GM23338 (cell line): ENCODE data around the gene TTLL3. TPM values are rescaled to one million over a fixed set of nuclear protein-coding genes. Genes with fewer than 3 reads are reported as not detected.
"Not testable (repeated sequence)": the region's sequence is repeated elsewhere in the genome, so short reads cannot be mapped to it uniquely, and the experiment has no call there.

Experiments
- ATAC-seq: fragments of 200-7000 bp; cut with Tn5 transposase; 3 replicates; pipeline ENCODE4 v1.9.1; 2020
- DNase-seq: peaks from one replicate; pipeline ENCODE4 v3.0.0-alpha.2; 2015; ENCODE audit warnings: low spot score
- H2AFZ ChIP-seq: fragments of 200-600 bp; sonication (generic); 2 replicates; pipeline ENCODE4 v1.8.0; 2016; ENCODE audit warnings: antibody characterized with exemption, mild to moderate bottlenecking, moderate library complexity
- H3F3A ChIP-seq: fragments of 200-600 bp; sonication (generic); replicated peaks from 2 replicates; pipeline ENCODE4 v1.8.0; 2017; ENCODE audit warnings: antibody characterized with exemption, mixed run types, low read depth
- H3K27ac ChIP-seq: fragments of 200-600 bp; sonication (generic); 2 replicates; pipeline ENCODE4 v1.6.1; 2016; ENCODE audit warnings: low read depth
- H3K27me3 ChIP-seq: fragments of 200-600 bp; sonication (generic); 2 replicates; pipeline ENCODE4 v1.8.0; 2016; ENCODE audit warnings: mild to moderate bottlenecking, mixed run types, moderate library complexity; ENCODE audit not compliant: insufficient read depth
- H3K36me3 ChIP-seq: fragments of 200-600 bp; sonication (generic); 2 replicates; pipeline ENCODE4 v1.8.0; 2016; ENCODE audit warnings: mild to moderate bottlenecking; ENCODE audit not compliant: insufficient read depth
- H3K4me1 ChIP-seq: fragments of 200-600 bp; sonication (generic); 2 replicates; pipeline ENCODE4 v1.8.0; 2016; ENCODE audit warnings: mild to moderate bottlenecking, moderate library complexity; ENCODE audit not compliant: insufficient read depth
- H3K4me2 ChIP-seq: fragments of 200-600 bp; sonication (generic); 2 replicates; pipeline ENCODE4 v1.7.1; 2017; ENCODE audit warnings: mixed run types
- H3K4me3 ChIP-seq: fragments of 200-600 bp; sonication (generic); 2 replicates; pipeline ENCODE4 v1.6.1; 2016; ENCODE audit warnings: mixed run types
- H3K79me2 ChIP-seq: fragments of 200-600 bp; sonication (generic); replicated peaks from 2 replicates; pipeline ENCODE4 v1.8.0; 2017; ENCODE audit warnings: mild to moderate bottlenecking; ENCODE audit not compliant: insufficient read depth
- H3K9me2 ChIP-seq: fragments of 200-600 bp; sonication (generic); 2 replicates; pipeline ENCODE4 v1.8.0; 2017; ENCODE audit not compliant: insufficient read depth
- H4K20me1 ChIP-seq: fragments of 200-600 bp; sonication (generic); replicated peaks from 2 replicates; pipeline ENCODE4 v1.8.0; 2017; ENCODE audit warnings: mild to moderate bottlenecking; ENCODE audit not compliant: insufficient read depth
- H3K27ac Mint-ChIP-seq: 2 replicates; pipeline ENCODE4 v1.8.0; 2020; ENCODE audit warnings: inconsistent platforms, mild to moderate bottlenecking, moderate library complexity, mixed read lengths
- H3K27me3 Mint-ChIP-seq: 3 replicates; pipeline ENCODE4 v1.8.0; 2022; ENCODE audit warnings: low read depth, mild to moderate bottlenecking, moderate library complexity, mixed read lengths, inconsistent platforms; ENCODE audit not compliant: insufficient read depth, poor library complexity
- H3K36me3 Mint-ChIP-seq: 3 replicates; pipeline ENCODE4 v1.8.0; 2021; ENCODE audit warnings: low read depth, mild to moderate bottlenecking, inconsistent platforms, moderate library complexity, mixed read lengths
- H3K4me1 Mint-ChIP-seq: 3 replicates; pipeline ENCODE4 v1.8.0; 2020; ENCODE audit warnings: mild to moderate bottlenecking, inconsistent platforms, mixed read lengths
- H3K4me3 Mint-ChIP-seq: 3 replicates; pipeline ENCODE4 v1.8.0; 2021; ENCODE audit warnings: moderate library complexity, mild to moderate bottlenecking, inconsistent platforms, mixed read lengths
- H3K9me3 Mint-ChIP-seq: 3 replicates; pipeline ENCODE4 v1.8.0; 2020; ENCODE audit warnings: moderate library complexity, mild to moderate bottlenecking, inconsistent platforms, mixed read lengths
- ZNF114 ChIP-seq: fragments of 250-450 bp; sonication (Bioruptor Pico); IDR thresholded peaks from 2 replicates; pipeline ENCODE4 v1.5.0; 2020; ENCODE audit warnings: mild to moderate bottlenecking, moderate library complexity
- polyA plus RNA-seq: library from polyadenylated mRNA; unstranded; fragments of >200 nt; fragmentation: Nextera tagmentation; extraction: Ambion mirVana; gene quantifications from 2 replicates; pipeline ENCODE4 v1.2.1, GENCODE V29; 2016
- total RNA-seq: library from RNA; depleted of rRNA; stranded (reverse); fragments of >200 nt; shearing (Covaris generic); gene quantifications from 2 replicates; pipeline ENCODE4 v1.2.3, GENCODE V29; 2014
- TF ChIP-seq, protein P1 (sequence below), 2 experiments: fragments of 200-600 bp in 1 of 2; sonication (generic) in 1 of 2; conservative IDR thresholded peaks; 2 replicates each; pipeline versions ENCODE4 v1.5.1 to v1.6.1; 2016 to 2017; ENCODE audit warnings: antibody characterized with exemption in 2 of 2, low read depth in 2 of 2, mild to moderate bottlenecking in 2 of 2, moderate library complexity in 1 of 2

TTLL3 gene
- total and polyA plus RNA-seq, 2 experiments from 2014 or later = 3.7 to 5.3 TPM

DNA sequence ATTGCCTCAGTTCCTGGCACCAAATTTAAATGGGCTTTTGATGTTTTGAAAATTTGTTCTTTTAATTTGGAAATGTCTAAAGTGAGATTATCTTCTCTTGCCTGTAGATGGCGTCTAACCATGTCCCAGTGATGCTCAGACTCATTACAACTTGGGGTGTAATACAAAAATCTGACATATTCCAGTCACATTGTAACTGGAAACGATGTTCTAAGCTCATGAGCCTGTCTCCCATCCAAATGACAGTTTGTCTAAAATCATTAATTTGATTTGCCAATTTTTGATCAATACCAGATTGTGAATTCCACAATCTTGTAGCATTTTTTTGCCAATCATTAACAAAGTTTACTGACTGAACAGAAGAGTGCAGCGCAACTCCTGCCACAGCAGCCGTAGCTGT, 38.8 kb downstream of the TTLL3 start:
- H3K4me2 ChIP-seq, H3K4me3 Mint-ChIP-seq, H4K20me1 ChIP-seq, H3F3A ChIP-seq, H2AFZ ChIP-seq, H3K27ac Mint-ChIP-seq, H3K79me2 ChIP-seq, H3K4me1 ChIP-seq, H3K36me3 ChIP-seq, ATAC-seq, H3K9me2 ChIP-seq, H3K27ac ChIP-seq, H3K36me3 Mint-ChIP-seq, H3K4me1 Mint-ChIP-seq, H3K27me3 ChIP-seq, H3K9me3 Mint-ChIP-seq, H3K4me3 ChIP-seq: not testable (repeated sequence)
- TF ChIP-seq, protein P1, sequence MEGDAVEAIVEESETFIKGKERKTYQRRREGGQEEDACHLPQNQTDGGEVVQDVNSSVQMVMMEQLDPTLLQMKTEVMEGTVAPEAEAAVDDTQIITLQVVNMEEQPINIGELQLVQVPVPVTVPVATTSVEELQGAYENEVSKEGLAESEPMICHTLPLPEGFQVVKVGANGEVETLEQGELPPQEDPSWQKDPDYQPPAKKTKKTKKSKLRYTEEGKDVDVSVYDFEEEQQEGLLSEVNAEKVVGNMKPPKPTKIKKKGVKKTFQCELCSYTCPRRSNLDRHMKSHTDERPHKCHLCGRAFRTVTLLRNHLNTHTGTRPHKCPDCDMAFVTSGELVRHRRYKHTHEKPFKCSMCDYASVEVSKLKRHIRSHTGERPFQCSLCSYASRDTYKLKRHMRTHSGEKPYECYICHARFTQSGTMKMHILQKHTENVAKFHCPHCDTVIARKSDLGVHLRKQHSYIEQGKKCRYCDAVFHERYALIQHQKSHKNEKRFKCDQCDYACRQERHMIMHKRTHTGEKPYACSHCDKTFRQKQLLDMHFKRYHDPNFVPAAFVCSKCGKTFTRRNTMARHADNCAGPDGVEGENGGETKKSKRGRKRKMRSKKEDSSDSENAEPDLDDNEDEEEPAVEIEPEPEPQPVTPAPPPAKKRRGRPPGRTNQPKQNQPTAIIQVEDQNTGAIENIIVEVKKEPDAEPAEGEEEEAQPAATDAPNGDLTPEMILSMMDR (conservative IDR thresholded peaks at IDR 0.05; ENCODE audit: low read depth in 2 of 2) = peak; percentile 63 to 66
- peaks cover 10% of the 10 kb centered on the region for H3K27me3 Mint-ChIP-seq
- peak; percentile 34 for DNase-seq

DNA sequence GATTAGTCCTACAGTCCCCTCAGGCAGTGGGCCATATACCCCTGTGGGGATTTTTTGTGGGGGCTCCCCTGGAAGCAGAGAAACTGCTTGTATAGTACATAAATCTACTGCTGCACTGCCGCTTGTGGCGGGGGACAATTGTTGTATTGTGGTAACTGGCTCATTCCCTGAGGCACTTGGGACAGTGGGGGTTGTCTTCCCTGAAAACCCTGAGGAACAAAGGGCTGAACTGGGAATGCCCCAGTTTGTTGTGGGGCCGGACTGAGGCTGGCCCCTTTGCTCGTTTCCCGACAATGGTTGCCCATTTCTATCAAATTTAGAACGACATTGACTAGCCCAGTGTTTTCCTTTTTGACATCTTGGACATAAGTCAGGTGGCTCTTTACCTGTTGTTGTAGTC, 41.3 kb downstream of the TTLL3 start:
- not testable (repeated sequence) for H3K27me3 ChIP-seq, H3K27ac ChIP-seq, H2AFZ ChIP-seq, H3F3A ChIP-seq, ATAC-seq, H3K36me3 Mint-ChIP-seq, DNase-seq, H3K36me3 ChIP-seq, H3K9me2 ChIP-seq, H3K27ac Mint-ChIP-seq, H3K4me2 ChIP-seq, H4K20me1 ChIP-seq, H3K79me2 ChIP-seq, H3K4me1 ChIP-seq, H3K4me1 Mint-ChIP-seq, H3K4me3 Mint-ChIP-seq, H3K4me3 ChIP-seq, H3K9me3 Mint-ChIP-seq, H3K27me3 Mint-ChIP-seq

DNA sequence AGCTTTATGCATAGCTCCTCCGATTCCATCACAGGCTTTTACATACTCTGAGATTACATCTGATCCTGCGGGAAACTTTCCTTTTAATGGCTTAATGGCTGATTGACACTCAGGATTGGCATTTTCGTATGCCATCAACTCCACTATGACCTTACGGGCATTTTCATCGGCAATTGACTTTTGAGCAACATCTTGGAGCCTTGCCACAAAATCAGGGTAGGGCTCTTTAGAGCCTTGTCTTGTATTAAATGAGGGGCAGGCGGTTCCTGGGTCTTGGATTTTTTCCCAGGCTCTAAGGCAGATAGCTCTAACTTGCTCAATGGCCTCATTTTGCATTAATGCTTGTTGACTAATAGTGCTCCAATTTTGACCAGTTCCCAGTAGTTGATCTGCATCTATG, 41.9 kb downstream of the TTLL3 start:
- DNase-seq, H2AFZ ChIP-seq, ATAC-seq, H3K4me1 Mint-ChIP-seq, H3K27ac Mint-ChIP-seq, H3K9me3 Mint-ChIP-seq, H3K4me1 ChIP-seq, H3K27me3 Mint-ChIP-seq, H3K27ac ChIP-seq, H3F3A ChIP-seq, H3K36me3 ChIP-seq, H3K9me2 ChIP-seq, H3K36me3 Mint-ChIP-seq, H3K27me3 ChIP-seq, H3K4me3 ChIP-seq, H3K79me2 ChIP-seq, H3K4me3 Mint-ChIP-seq, H3K4me2 ChIP-seq, H4K20me1 ChIP-seq: not testable (repeated sequence)

DNA sequence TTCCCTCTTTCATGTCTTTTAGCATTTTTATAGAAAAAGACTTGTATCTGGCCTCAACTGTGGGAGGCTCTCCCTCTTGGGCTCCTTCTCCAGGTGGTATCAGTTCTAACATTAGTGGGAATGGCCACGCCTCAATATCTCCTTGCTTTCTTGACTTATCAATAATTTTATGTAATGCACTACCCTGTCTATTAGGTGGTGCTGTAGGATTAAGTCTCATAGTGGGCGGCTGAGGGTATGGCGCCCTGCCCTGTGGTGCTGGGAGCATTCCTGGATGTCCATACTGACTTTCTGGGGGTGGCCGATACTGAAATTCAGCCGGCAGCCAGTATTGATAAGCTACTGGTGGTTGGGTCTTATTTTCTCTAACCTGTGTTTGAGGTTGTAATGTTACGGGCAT, 42.5 kb downstream of the TTLL3 start:
- Mint-ChIP-seq H3K27ac (no peak overlapping the region), H3K36me3 (no peaks in the 10 kb centered on the region)

More for the DNA sequence above, 42.5 kb downstream of the TTLL3 start:
- H3K9me2 ChIP-seq = no peaks in the 10 kb centered on the region
- no peak for ATAC-seq
- no peaks in the 10 kb centered on the region for H3F3A ChIP-seq
- H3K4me1 ChIP-seq = no peaks in the 10 kb centered on the region; the same call in 1 of the 2 replicates
- H3K27me3 ChIP-seq = no peaks in the 10 kb centered on the region
- no peaks in the 10 kb centered on the region for H4K20me1 ChIP-seq
- no peaks in the 10 kb centered on the region for H3K79me2 ChIP-seq
- H3K27me3 Mint-ChIP-seq = no peaks in the 10 kb centered on the region
- H3K36me3 ChIP-seq = no peaks in the 10 kb centered on the region
- no peak overlapping the region for H3K27ac ChIP-seq
- H2AFZ ChIP-seq = no peak overlapping the region
- no peak overlapping the region for H3K4me3 Mint-ChIP-seq
- no peaks in the 10 kb centered on the region for H3K9me3 Mint-ChIP-seq
- TF ChIP-seq ZNF114 = no peak
- TF ChIP-seq, protein P1 (conservative IDR thresholded peaks at IDR 0.05; ENCODE audit: low read depth in 2 of 2) = 0 out of 4 replicates have a peak, but pooled peaks of 1 of the 2 experiments have one; percentile 14
- H3K4me1 Mint-ChIP-seq = 0 out of 3 replicates have a peak, but pooled peaks cover 3% of the 10 kb centered on the region
- H3K4me3 ChIP-seq = no peak overlapping the region
- no peak overlapping the region for H3K4me2 ChIP-seq
- DNase-seq = no peak
